ENCODE results near the gene CDH26.

DNA sequence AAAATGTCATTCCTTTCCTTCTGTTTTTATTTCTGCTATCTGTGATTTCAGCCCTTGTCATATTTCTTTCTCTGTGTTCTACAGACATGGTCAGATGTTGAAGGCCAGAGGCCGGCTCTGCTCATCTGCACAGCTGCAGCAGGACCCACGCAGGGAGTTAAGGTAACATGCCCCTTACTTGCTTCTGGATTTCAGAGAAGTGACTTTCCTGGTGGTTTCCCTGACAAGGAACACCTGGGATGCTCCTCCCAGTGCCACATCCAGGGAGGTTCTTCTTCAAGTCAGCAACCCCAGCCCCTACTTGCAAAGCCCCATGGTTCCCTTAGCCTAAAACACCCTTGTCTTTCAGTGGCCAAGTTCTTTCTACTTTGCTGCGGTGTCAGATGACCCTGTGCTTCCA, 41.3 kb downstream of the CDH26 start:
- no peak for TF ChIP-seq POLR2A (IDR thresholded peaks at IDR 0.05)
- TF ChIP-seq, protein P1, sequence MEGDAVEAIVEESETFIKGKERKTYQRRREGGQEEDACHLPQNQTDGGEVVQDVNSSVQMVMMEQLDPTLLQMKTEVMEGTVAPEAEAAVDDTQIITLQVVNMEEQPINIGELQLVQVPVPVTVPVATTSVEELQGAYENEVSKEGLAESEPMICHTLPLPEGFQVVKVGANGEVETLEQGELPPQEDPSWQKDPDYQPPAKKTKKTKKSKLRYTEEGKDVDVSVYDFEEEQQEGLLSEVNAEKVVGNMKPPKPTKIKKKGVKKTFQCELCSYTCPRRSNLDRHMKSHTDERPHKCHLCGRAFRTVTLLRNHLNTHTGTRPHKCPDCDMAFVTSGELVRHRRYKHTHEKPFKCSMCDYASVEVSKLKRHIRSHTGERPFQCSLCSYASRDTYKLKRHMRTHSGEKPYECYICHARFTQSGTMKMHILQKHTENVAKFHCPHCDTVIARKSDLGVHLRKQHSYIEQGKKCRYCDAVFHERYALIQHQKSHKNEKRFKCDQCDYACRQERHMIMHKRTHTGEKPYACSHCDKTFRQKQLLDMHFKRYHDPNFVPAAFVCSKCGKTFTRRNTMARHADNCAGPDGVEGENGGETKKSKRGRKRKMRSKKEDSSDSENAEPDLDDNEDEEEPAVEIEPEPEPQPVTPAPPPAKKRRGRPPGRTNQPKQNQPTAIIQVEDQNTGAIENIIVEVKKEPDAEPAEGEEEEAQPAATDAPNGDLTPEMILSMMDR (IDR thresholded peaks at IDR 0.05), result no peak

All from uterus (tissue), 2 donors.